HEK293 (cell line): ENCODE measurements around the gene NUCB1.

Experiments
- BCL11A ChIP-seq: fragments of 450-650 bp; formaldehyde crosslinking; IDR thresholded peaks from 2 replicates; pipeline ENCODE4 v1.5.1; 2016; ENCODE audit warnings: low read depth, missing biosample characterization, missing genetic modification characterization
- CTCF ChIP-seq: fragments of 450-650 bp; formaldehyde crosslinking; IDR thresholded peaks from 2 replicates; pipeline ENCODE4 v1.5.1; 2016; ENCODE audit warnings: missing biosample characterization, missing genetic modification characterization
- YY1 ChIP-seq: fragments of 450-650 bp; formaldehyde crosslinking; IDR thresholded peaks from 2 replicates; pipeline ENCODE4 v1.5.1; 2018; ENCODE audit warnings: missing biosample characterization, missing genetic modification characterization
- ZNF626 ChIP-seq: fragments of 450-650 bp; sonication (Bioruptor Pico); formaldehyde crosslinking; IDR thresholded peaks from 2 replicates; pipeline ENCODE4 v1.5.1; 2018; ENCODE audit warnings: missing biosample characterization, missing genetic modification characterization, inconsistent platforms
- ZNF704 ChIP-seq: fragments of 450-650 bp; formaldehyde crosslinking; IDR thresholded peaks from 2 replicates; pipeline ENCODE4 v1.5.1; 2016; ENCODE audit warnings: missing biosample characterization, missing genetic modification characterization

GRCh38 chr19:48910803-48911202 is 10.7 kb downstream of the NUCB1 start:
- TF ChIP-seq ZNF704 (tag by site-specific recombination): no peak
- no peak for TF ChIP-seq BCL11A (tag by site-specific recombination)
- no peak for TF ChIP-seq ZNF626 (tag by site-specific recombination)
- TF ChIP-seq CTCF (tag by site-specific recombination): no peak
- no peak for TF ChIP-seq YY1 (tag by site-specific recombination)
